Neural progenitor cell (in vitro differentiated cells): Measurements from ENCODE around the gene MPND. TPM values are rescaled to one million over a fixed set of nuclear protein-coding genes. Genes with fewer than 3 reads are reported as not detected.
A peak's percentile ranks its signal among the peaks of the same experiment; 100 is the strongest.

Experiments
- DNase-seq: peaks from one replicate; pipeline ENCODE4 v3.0.0-alpha.2; 2016; ENCODE audit warnings: low spot score
- H2AFZ ChIP-seq: fragments of 200-600 bp; sonication (generic); replicated peaks from 2 replicates; pipeline ENCODE4 v1.6.1; 2016; ENCODE audit warnings: antibody characterized with exemption
- H3F3A ChIP-seq: fragments of 200-600 bp; sonication (generic); 2 replicates; pipeline ENCODE4 v1.6.1; 2016; ENCODE audit warnings: antibody characterized with exemption, low read depth
- H3K27ac ChIP-seq: fragments of 200-600 bp; sonication (generic); 2 replicates; pipeline ENCODE4 v1.5.1; 2016; ENCODE audit warnings: mild to moderate bottlenecking
- H3K27me3 ChIP-seq: fragments of 200-600 bp; sonication (generic); 2 replicates; pipeline ENCODE4 v1.6.1; 2016; ENCODE audit warnings: mild to moderate bottlenecking, moderate library complexity
- H3K36me3 ChIP-seq: fragments of 200-600 bp; sonication (generic); 2 replicates; pipeline ENCODE4 v1.5.1; 2016
- H3K4me1 ChIP-seq: fragments of 200-600 bp; sonication (generic); 2 replicates; pipeline ENCODE4 v1.6.1; 2016; ENCODE audit warnings: mixed run types
- H3K4me2 ChIP-seq: fragments of 200-600 bp; sonication (generic); 2 replicates; pipeline ENCODE4 v1.6.1; 2016
- H3K4me3 ChIP-seq: fragments of 200-600 bp; sonication (generic); 2 replicates; pipeline ENCODE4 v1.5.1; 2016
- H3K79me2 ChIP-seq: fragments of 200-600 bp; sonication (generic); 2 replicates; pipeline ENCODE4 v1.6.1; 2016; ENCODE audit warnings: low read depth
- H3K9ac ChIP-seq: fragments of 200-600 bp; sonication (generic); 2 replicates; pipeline ENCODE4 v1.6.1; 2016
- H3K9me3 ChIP-seq: fragments of 200-600 bp; sonication (generic); 2 replicates; pipeline ENCODE4 v1.5.1; 2016; ENCODE audit warnings: low read depth
- H4K20me1 ChIP-seq: fragments of 200-600 bp; sonication (generic); 2 replicates; pipeline ENCODE4 v1.6.1; 2016; ENCODE audit warnings: low read depth
- H3K27ac Mint-ChIP-seq: 3 replicates; pipeline ENCODE4 v1.8.0; 2021; ENCODE audit warnings: mixed read lengths
- H3K27me3 Mint-ChIP-seq: 2 replicates; pipeline ENCODE4 v1.8.0; 2022; ENCODE audit warnings: low read depth, mild to moderate bottlenecking, inconsistent platforms, moderate library complexity, mixed read lengths; ENCODE audit not compliant: insufficient read depth
- H3K36me3 Mint-ChIP-seq: 3 replicates; pipeline ENCODE4 v1.8.0; 2021; ENCODE audit warnings: mixed read lengths
- H3K4me1 Mint-ChIP-seq: 3 replicates; pipeline ENCODE4 v1.8.0; 2021; ENCODE audit warnings: mixed read lengths
- H3K4me3 Mint-ChIP-seq: 3 replicates; pipeline ENCODE4 v1.8.0; 2021; ENCODE audit warnings: mild to moderate bottlenecking, moderate library complexity, mixed read lengths
- H3K9me3 Mint-ChIP-seq: 3 replicates; pipeline ENCODE4 v1.8.0; 2020; ENCODE audit warnings: mixed read lengths
- EZH2 ChIP-seq: fragments of 200-600 bp; sonication (generic); IDR thresholded peaks from 2 replicates; pipeline ENCODE4 v1.6.1; 2017; ENCODE audit warnings: antibody characterized with exemption, mild to moderate bottlenecking, moderate library complexity
- EZH2phosphoT487 ChIP-seq: fragments of 200-600 bp; sonication (generic); IDR thresholded peaks from 2 replicates; pipeline ENCODE4 v1.6.1; 2017; ENCODE audit warnings: antibody characterized with exemption
- total RNA-seq: library from RNA; depleted of rRNA; stranded (reverse); fragments of >200 nt; gene quantifications from 2 replicates; pipeline ENCODE4 v1.2.3, GENCODE V29; 2015; ENCODE audit warnings: low replicate concordance
- TF ChIP-seq, protein P1 (sequence below): fragments of 200-600 bp; sonication (generic); IDR thresholded peaks from 2 replicates; pipeline ENCODE4 v1.5.1; 2017; ENCODE audit warnings: antibody characterized with exemption, mild to moderate bottlenecking

Gene MPND
- total RNA-seq, 1 donor from 2014 or later, result 10.6 TPM

DNA sequence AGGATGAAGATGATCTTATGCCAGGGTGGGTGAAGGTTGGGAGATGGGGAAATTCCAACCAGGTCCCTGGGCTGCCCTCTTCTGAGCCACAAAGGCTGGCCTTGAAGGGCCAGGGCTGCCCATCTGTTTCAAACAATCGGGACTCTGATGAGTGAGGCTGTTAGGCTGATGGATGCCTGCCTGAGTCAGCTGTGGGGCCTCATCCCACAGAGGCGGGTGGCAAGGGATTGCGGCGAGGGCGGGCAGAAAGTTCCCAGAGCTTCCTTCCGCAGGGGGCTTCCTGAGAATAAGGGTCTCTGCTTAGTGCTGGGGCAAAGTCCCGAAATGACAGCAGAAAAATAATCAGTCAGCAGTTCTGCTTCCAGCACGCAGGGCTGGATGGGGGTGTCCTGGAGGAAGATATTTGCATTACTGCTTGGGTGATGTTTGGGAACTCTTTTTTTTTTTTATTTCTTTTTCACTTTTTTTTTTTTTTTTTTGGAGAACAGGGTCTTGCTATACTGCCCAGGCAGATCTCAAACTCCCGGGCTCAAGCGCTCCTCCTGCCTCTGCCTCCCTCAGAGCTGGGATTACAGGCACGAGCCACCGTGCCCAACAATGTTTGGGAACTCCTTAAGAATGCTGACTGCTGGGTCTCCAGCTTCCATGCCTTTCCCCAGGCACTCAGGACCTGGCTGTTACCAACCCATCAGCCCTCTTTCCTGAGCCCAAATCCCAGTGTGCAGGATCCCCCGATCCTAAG lies 42.9 kb downstream of the MPND start:
- Histone ChIP-seq H2AFZ (no peak overlapping the region), H3K4me3 (no peak overlapping the region), H3K27me3 (no peaks in the 10 kb centered on the region), H3K9ac (no peak overlapping the region), H3K36me3 (no peaks in the 10 kb centered on the region), H3K4me2 (no peak overlapping the region), H3K4me1 (peaks cover 34% of the 10 kb centered on the region), H3F3A (peaks cover 27% of the 10 kb centered on the region), H3K27ac (no peak overlapping the region), H3K9me3 (no peaks in the 10 kb centered on the region), H3K79me2 (peaks cover 85% of the 10 kb centered on the region), H4K20me1 (peaks cover 24% of the 10 kb centered on the region)
- no peak overlapping the region for H3K27ac Mint-ChIP-seq
- H3K4me3 Mint-ChIP-seq, result no peak overlapping the region
- no peak for DNase-seq
- no peaks in the 10 kb centered on the region for H3K9me3 Mint-ChIP-seq
- H3K36me3 Mint-ChIP-seq, result peaks cover 3% of the 10 kb centered on the region
- H3K27me3 Mint-ChIP-seq, result peaks cover 7% of the 10 kb centered on the region
- H3K4me1 Mint-ChIP-seq, result peaks cover 47% of the 10 kb centered on the region
- TF ChIP-seq EZH2 (no peak), EZH2phosphoT487 (no peak)
- TF ChIP-seq, protein P1, sequence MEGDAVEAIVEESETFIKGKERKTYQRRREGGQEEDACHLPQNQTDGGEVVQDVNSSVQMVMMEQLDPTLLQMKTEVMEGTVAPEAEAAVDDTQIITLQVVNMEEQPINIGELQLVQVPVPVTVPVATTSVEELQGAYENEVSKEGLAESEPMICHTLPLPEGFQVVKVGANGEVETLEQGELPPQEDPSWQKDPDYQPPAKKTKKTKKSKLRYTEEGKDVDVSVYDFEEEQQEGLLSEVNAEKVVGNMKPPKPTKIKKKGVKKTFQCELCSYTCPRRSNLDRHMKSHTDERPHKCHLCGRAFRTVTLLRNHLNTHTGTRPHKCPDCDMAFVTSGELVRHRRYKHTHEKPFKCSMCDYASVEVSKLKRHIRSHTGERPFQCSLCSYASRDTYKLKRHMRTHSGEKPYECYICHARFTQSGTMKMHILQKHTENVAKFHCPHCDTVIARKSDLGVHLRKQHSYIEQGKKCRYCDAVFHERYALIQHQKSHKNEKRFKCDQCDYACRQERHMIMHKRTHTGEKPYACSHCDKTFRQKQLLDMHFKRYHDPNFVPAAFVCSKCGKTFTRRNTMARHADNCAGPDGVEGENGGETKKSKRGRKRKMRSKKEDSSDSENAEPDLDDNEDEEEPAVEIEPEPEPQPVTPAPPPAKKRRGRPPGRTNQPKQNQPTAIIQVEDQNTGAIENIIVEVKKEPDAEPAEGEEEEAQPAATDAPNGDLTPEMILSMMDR, result no peak

DNA sequence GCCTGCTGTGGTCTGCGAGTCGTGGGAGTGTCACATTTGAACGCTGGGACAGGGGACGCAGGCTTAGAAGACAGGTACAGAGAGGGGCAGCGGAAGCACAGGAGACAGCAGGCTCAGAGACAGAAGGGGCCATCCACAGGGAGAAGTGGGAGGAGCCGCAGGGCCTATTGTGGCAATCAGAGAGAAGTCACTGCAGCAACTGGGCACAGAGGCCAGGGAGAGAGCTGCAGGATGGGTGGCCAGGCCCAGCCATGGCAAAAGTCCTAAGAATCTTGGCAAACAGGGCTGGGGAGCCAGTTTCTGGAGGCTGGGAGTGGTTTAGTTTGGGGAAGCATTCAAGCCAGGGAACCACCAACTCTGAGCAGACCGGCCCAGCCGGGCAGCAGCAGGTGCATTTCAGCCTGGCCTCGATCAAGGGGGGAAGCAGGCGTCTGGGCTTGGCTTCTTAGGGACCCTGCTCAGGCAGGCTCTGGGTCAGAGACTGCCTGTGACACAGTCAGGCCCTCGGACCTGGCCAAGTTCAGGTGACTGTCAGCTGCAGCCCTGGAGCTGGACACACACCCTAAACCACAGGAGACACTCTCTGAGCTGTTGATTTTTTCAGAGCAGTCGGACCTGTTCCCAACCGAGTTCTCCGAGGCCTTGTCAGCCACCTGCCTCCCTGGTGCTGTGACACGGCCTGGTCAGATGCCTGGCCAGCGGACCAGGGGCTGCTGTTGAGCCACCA lies 45.1 kb downstream of the MPND start:
- Histone ChIP-seq H3K4me3 (no peak overlapping the region), H3K36me3 (no peaks in the 10 kb centered on the region), H3K9ac (peak overlapping the region; percentile 50), H3K4me2 (peak overlapping the region; percentile 75), H4K20me1 (peaks cover 21% of the 10 kb centered on the region), H3K79me2 (peaks cover 90% of the 10 kb centered on the region), H3K4me1 (peaks cover 54% of the 10 kb centered on the region), H3K9me3 (no peaks in the 10 kb centered on the region), H3F3A (peaks cover 48% of the 10 kb centered on the region), H3K27me3 (no peaks in the 10 kb centered on the region), H3K27ac (peak overlapping the region; percentile 96), H2AFZ (no peak overlapping the region)
- no peak for TF ChIP-seq EZH2
- no peak for TF ChIP-seq EZH2phosphoT487
- TF ChIP-seq, protein P1, result no peak
- Mint-ChIP-seq H3K27me3 (peaks cover 7% of the 10 kb centered on the region), H3K4me3 (peak overlapping the region; percentile 66), H3K4me1 (peaks cover 63% of the 10 kb centered on the region), H3K9me3 (no peaks in the 10 kb centered on the region), H3K36me3 (peaks cover under 1% of the 10 kb centered on the region), H3K27ac (peak overlapping the region; percentile 90)
- peak; percentile 58 for DNase-seq

DNA sequence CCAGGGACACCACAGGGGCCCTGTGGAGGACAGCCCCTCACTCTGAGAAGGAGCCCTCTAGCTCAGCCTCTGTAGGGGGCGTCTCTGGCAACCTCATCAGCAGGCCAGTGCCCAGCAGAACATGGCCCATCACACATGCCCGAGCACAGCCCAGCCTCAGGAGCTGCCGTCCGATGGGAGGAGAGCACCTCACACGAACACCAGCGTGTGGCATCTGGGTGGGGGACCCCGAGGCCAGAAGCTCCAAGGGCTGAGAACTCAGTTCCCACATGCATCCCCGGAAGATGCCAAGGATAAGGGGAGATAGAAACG lies 45.7 kb downstream of the MPND start:
- Histone ChIP-seq H3K27me3 (no peaks in the 10 kb centered on the region), H3K9me3 (no peaks in the 10 kb centered on the region), H3K4me1 (peaks cover 59% of the 10 kb centered on the region), H2AFZ (no peak overlapping the region), H3K27ac (peak overlapping the region; percentile 96), H3K4me3 (no peak overlapping the region), H3K36me3 (no peaks in the 10 kb centered on the region), H3F3A (peaks cover 53% of the 10 kb centered on the region), H3K4me2 (peak overlapping the region; percentile 75), H3K79me2 (peaks cover 88% of the 10 kb centered on the region), H3K9ac (peak overlapping the region; percentile 50), H4K20me1 (peaks cover 21% of the 10 kb centered on the region)
- DNase-seq, result no peak
- H3K27ac Mint-ChIP-seq, result peak overlapping the region; percentile 90
- no peaks in the 10 kb centered on the region for H3K9me3 Mint-ChIP-seq
- peak overlapping the region; percentile 61 for H3K4me3 Mint-ChIP-seq
- H3K4me1 Mint-ChIP-seq, result peaks cover 66% of the 10 kb centered on the region
- TF ChIP-seq EZH2phosphoT487, result no peak
- peaks cover 8% of the 10 kb centered on the region for H3K27me3 Mint-ChIP-seq
- no peaks in the 10 kb centered on the region for H3K36me3 Mint-ChIP-seq
